Uterine smooth muscle cell (primary cell): ENCODE data around the gene DPEP2. TPM values are rescaled to one million over a fixed set of nuclear protein-coding genes. Genes with fewer than 3 reads are reported as not detected.

Source experiments
- total RNA-seq: library from RNA; depleted of rRNA; stranded (reverse); fragments of >200 nt; gene quantifications from 2 replicates; pipeline ENCODE4 v1.2.3, GENCODE V29; 2014

The DPEP2 gene
- not detected in 2 replicates for total RNA-seq

GRCh38 chr16:67998779-67999688 lies at the start of gene DPEP2:
DPEP2 (minus strand) TSS chr16:67999484; CDS start chr16:67993212, 6,272 bp downstream.

GRCh38 chr16:68022728-68023537 lies 23.6 kb upstream of the DPEP2 start, which contains the start of the genes DDX28 and DUS2:
DDX28 (minus strand) TSS chr16:68023232; CDS start chr16:68023202, 30 bp downstream.
DUS2 (plus strand) TSS chr16:68023284; CDS start chr16:68038024, 14,740 bp downstream.

GRCh38 chr16:68015681-68016080 lies 16.4 kb upstream of the DPEP2 start, which contains the start of gene DPEP2NB:
DPEP2NB (minus strand) TSS chr16:68015911; CDS start chr16:68015770, 141 bp downstream.

GRCh38 chr16:67979955-67980678 lies 19.2 kb downstream of the DPEP2 start, which contains the start of gene DPEP3:
DPEP3 (minus strand) TSS chr16:67980499; CDS start chr16:67980380, 119 bp downstream.

GRCh38 chr16:67968400-67969253 lies 30.7 kb downstream of the DPEP2 start, which contains the start of gene SLC12A4:
SLC12A4 (minus strand) TSS chr16:67968637; CDS start chr16:67968553, 84 bp downstream.

GRCh38 chr16:67943619-67944504 lies 55.4 kb downstream of the DPEP2 start, which contains the start of gene LCAT:
LCAT (minus strand) TSS chr16:67944120; CDS start chr16:67944101, 19 bp downstream.

Other genes with a start within 250 kb of the DPEP2 start
- gene RANBP10, start 192.9 kb downstream of the DPEP2 start, total RNA-seq, result 3.8 and 3.9 TPM in 2 replicates
- gene TSNAXIP1, start 192.6 kb downstream of the DPEP2 start, total RNA-seq, result 0.50 and 0.89 TPM in 2 replicates
- gene THAP11, start 157.2 kb downstream of the DPEP2 start, total RNA-seq, result 36.4 and 43.2 TPM in 2 replicates
- gene NUTF2, start 152.6 kb downstream of the DPEP2 start, total RNA-seq, result 95.5 and 98.3 TPM in 2 replicates
- 24.4 and 49.5 TPM in 2 replicates for gene CENPT, start 151.8 kb downstream of the DPEP2 start, total RNA-seq
- gene EDC4, start 126.4 kb downstream of the DPEP2 start, total RNA-seq, result 46.4 and 57.3 TPM in 2 replicates
- gene NRN1L, start 114.6 kb downstream of the DPEP2 start, total RNA-seq, result not detected in 2 replicates
- gene PSKH1, start 106.2 kb downstream of the DPEP2 start, total RNA-seq, result 16.2 and 20.1 TPM in 2 replicates
- 0.33 TPM in 1 of 2 replicates, not detected in the other for gene CTRL, start 67.6 kb downstream of the DPEP2 start, total RNA-seq
- gene PSMB10, start 62.6 kb downstream of the DPEP2 start, total RNA-seq, result 44.0 and 53.4 TPM in 2 replicates
- 4.1 and 7.5 TPM in 2 replicates for gene LCAT, start 55.4 kb downstream of the DPEP2 start, total RNA-seq
- 96.9 and 118 TPM in 2 replicates for gene SLC12A4, start 30.8 kb downstream of the DPEP2 start, total RNA-seq
- gene DPEP3, start 19.0 kb downstream of the DPEP2 start, total RNA-seq, result not detected in 2 replicates
- not detected in 2 replicates for gene DPEP2NB, start 16.4 kb upstream of the DPEP2 start, total RNA-seq
- gene DDX28, start 23.7 kb upstream of the DPEP2 start, total RNA-seq, result 14.1 and 20.3 TPM in 2 replicates
- 17.7 and 29.8 TPM in 2 replicates for gene DUS2, start 23.8 kb upstream of the DPEP2 start, total RNA-seq
- 7.3 and 8.4 TPM in 2 replicates for gene NFATC3, start 85.9 kb upstream of the DPEP2 start, total RNA-seq
- gene ESRP2, start 236.6 kb upstream of the DPEP2 start, total RNA-seq, result 0.12 and 0.22 TPM in 2 replicates
- 32.1 and 38.0 TPM in 2 replicates for gene PLA2G15, start 245.9 kb upstream of the DPEP2 start, total RNA-seq